NCI-H2171 (cell line): ENCODE data around the gene KRT39.

Source experiments
- DNase-seq: peaks from one replicate; lab custom pipeline; 2025; lab: John Stamatoyannopoulos, UW

KRT39 gene

DNA sequence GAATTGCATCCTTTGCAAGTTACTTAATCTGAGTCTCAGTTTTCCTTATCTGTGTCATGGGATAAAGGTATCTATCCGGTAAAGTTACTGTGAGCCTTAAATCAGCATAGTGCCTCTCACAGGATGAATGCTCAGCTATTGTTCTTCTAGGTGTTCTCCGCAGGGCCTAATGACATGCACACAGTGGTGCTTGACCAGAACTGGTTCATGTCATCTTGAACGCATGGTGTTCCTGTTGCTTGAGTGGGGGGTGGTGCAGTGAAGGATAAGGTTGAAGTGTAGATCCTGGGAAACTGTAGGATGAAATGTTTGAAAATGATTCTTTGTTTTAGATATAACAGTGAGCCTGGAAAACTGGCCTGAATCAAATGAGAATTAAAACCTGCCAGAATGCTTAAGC is 13.4 kb upstream of the KRT39 start:
- DNase-seq = no peak

DNA sequence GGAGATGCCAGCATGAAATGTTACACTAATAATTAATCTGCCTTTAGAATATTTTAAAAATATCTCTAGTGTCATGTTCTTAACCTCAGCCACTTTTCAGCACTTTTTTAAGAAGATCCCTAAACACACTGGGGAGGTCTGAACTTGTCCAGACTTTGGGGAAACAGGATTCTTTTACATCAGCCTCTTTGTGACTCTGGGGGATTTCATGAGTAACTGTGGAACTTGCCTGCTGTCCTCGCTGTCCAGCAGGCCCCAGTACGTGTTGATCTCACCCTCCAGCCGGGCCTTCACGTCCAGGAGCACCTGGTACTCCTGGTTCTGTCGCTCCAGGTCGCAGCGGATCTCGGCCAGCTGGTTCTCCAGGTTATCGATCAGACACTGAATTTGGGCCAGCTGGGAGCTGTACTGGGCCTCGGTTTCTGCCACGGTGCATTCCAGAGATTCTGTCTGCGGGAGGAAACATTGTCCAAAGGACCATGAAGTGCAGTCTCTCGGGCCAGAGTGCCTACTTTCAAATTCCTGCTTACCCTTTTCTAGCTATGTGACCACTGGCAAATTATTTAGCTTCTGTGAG is 11.9 kb upstream of the KRT39 start:
- no peak for DNase-seq

DNA sequence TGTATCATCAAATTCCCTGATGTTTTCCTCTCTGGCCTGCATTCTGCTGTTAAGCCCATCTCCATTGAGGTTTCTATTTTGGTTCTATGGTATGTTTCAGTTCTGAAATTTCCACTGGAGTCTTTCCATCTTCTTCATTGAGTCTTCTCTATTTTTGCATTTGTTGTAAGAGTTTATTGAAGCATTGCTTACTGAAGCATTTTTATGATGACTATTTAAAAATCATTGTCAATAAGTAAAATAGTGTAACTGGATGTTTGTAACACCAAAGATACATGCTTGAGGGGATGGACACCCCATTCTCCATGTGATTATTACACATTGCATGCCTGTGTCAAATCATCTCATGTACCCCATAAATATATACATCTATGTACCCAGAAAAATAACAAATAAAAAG is 8.8 kb upstream of the KRT39 start:
- DNase-seq = no peak

DNA sequence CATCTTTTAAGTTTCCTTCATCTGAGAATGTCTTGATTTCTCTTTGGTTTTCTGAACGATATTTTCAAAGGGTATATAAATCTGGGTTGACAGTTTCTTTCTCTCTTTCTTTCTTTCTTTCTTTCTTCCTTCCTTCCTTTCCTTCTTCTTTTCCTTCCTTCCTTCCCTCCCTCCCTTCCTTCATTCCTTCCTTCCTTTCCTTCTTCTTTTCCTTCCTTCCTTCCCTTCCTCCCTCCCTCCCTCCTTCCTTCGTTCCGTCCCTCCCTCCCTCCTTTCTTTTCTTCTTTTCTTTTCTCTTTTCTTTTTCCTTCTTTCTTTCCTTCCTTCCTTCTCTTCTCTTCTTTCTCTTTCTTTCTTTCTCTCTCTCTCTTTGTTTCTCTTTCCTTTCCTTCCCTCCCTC is 7.6 kb upstream of the KRT39 start:
- DNase-seq = no peak

DNA sequence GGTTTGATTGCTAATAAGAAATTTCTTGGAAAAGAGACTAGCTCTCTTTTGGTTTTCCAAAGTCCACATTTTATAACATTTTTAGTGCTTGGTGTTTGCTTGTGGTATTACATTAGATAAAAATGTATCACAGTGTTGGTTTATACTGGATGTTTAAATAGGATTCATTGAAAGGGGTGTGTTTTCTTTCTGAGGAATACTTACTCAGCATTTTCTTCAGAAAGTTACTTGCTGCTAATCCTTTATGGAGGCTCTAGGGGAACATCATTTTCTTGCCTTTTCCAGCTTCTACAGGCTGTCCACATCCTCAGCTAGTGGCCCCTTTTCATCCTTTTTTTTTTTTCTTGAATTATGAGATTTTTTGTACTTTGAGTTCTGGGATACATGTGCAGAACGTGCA is 834 bp upstream of the KRT39 start:
- no peak for DNase-seq

DNA sequence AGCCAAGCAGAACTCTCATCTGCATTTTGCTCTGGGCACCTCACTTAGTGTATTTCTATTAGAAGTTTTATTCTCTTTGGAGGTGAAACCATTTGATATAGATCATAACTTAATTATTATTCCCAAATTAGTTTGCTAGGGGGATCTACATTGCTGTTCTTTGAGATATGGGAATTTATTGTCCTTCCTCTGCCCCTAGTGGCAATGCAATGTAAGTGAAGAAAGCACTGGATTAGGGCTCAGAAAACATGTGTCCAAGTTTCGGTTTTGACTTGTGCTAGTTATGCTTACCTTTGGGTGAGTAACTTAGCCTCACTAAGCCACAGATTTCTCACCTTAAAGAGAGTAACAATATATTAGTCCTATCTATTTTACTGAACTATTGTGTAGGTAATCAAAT is 2.9 kb downstream of the KRT39 start:
- no peak for DNase-seq

DNA sequence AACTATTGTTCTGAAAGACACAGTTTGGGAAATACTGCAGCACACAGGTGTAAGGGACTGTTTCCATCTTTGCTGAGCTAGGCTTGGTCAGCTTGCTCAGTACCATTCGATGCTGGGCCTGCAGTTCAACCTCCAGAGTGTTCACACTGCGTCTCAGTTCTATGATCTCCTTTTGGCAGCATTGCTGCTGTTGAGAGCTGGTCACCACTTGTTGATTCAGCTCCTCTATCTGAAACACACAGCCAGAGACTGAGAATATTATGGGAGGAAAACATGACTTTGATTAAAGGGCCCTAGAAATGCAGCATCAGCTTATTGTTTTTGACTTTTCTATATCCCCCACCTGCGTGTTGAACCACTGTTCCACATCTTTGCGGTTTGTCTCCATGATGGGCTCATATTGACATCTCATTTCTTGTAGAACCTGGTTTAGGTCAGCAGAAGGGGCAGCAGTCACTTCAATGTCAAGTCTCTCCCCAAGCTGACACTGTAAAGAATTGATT is 4.6 kb downstream of the KRT39 start:
- DNase-seq = no peak

DNA sequence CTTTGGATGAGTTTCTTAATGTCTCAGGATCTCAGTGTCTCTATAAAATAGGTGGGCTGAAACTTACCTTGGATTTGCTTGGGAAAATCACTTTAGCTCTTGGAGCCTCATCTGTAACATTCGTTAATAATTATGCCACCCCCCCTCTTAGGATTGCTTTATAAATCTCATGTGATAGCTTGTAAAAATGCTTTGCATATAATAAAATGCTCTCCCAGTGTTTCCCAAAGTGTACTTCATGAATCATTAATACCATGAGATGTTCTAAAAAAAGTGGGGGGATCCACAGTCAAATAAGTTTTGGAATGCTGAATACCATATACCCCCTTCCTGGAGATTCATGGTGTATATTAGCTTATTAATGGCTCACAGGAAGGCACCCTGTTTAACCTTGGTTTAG is 5.2 kb downstream of the KRT39 start:
- DNase-seq = no peak

DNA sequence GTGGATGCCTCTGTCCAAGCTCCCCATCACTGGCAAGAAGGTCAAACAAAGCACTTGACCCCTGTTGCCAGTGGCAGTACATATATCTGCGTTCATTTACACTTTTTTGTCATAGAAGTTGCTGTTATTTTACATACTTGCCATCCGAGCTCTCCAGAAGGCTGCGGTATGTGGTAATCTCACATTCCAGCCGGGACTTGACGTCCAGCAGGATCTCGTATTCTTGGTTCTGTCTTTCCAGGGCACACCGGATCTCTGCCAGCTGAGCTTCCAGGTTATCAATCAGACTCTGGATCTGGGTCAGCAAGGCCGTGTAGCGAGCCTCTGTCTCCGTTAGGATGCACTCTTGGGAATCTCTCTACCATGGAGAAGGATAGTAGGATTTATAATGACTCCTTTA is 6.6 kb downstream of the KRT39 start:
- no peak for DNase-seq

DNA sequence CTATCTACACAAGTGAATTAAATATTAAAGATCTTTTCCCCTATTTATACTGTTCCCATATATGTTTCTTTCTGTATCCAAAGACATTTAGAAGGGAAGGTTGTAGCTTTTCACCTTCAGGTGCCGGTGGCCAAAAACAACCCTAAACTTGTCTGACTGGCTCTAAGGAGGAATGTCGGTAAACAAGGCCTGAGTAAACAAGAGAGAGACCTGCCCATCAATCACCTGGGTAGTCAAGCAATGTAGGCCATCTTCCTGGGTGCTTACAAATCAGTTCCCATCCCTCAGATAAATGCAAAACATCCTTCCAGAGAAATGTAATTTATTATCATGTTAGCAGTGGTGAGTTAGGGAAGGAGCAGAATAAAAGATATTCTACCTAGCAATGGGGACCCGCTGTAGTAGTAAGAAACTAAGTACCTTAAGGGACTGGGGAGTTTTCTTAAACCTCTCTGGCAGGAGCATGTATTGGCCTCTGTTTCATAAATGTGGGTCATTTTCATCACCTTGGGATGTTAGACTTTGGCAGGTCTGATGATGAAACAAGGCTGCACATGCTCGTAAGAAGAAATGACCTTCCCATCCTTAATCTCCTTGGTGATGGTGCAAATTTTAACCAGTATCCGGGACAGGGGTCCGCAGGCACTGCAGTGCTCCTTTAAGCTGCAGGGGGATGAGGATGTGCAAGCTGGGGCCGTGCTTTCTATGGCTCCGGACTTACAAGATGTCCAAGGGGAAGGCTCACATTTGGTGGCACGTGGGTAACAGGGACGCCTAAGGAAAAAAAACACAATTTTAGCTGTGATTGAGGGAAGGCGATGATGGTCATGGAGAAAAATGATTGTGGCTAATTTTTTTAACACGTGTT is 8.4 kb downstream of the KRT39 start:
- DNase-seq = no peak

DNA sequence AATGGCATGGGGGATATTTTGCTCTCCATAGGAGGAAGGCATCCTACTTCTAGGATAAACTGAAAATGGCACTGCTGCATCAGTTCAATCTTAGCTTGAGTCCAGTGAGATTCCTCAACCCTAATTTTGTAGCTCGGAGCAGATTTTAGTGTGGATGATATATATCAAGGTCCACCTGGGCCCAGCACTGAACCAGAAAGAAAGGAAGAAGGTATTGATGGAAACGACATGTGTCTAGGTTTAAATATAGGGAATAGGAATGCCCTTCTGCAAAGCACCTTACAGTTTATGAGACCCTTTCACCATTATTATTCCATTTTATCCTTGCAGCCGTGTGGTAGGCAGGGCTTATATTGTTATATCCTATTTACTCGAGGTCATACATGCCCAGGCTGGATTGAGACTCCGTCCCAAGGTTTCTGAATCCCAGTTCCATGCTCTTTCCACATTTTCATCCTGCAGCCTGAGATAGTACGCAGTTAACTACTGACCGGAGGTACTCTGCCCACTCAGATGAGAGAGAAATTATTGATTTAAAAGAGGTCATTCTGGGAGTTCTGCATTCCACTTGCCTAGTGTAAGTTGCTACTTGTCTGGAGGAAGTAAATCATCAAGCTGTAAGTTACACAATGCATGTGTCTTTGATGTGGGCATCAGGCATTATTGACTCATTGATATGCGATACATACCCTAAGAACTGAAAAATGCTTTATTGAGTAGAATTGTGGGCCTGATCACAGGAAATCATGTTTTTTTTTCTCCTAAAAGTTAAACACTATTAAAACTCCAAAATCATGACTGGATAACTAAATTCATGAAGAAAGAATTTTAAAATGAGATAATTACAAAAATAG is 10.1 kb downstream of the KRT39 start:
- no peak for DNase-seq

DNA sequence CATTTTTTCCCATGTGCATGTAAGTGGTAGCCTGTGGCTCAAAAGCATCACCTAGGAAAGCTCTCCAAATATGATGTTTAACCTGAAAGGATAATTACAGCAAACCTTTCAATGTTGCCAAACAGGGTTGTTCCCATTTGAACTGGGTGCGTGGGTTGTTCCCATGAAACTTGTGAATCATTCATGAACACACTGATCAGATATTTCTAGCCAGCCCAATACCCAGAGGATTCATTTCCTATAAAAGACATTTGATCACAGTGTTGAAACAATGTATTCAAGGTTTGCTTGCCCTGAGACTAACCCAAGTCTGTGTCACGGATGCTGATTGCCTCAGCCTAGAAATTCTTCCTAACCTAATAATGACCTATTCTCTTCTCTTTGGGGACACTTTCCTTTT is 12.9 kb downstream of the KRT39 start:
- no peak for DNase-seq

DNA sequence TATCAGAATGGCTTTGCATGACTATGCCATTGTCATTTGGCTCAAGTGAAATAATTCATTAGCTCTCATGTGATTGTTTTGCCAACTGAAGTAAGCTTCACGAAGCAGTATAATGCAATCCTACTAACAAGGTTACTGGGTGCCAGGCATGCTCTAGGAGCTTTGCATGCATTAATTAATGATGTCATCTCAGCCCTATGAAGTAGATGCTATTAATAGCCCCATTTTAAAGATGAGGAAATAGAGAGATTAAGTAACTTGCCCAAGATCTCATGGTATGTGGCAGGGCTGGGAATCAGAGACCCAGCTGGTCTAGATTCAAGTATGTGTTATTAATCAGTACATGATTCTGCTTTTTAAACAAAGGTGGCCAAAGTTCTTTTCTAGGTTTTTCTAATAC is 14.1 kb downstream of the KRT39 start:
- no peak for DNase-seq

DNA sequence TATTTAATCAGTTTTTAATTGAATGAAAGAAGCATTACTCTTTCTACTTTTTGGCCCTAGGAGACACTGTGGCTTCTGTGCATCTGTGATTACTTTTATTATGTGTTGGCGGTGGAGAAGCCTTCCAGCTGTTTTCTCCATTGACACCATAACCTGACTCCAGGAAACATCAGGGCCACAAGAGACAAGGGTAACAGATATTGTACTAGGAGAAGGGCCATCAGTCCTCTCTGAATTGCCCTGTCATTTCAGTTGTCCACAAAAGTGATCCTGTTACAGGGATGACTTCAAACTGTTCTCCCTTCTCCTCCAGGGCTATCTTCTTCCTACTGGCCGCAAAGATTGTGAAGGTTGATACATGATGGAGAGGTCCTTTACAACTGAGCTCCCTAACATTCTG is 14.6 kb downstream of the KRT39 start:
- DNase-seq = no peak

DNA sequence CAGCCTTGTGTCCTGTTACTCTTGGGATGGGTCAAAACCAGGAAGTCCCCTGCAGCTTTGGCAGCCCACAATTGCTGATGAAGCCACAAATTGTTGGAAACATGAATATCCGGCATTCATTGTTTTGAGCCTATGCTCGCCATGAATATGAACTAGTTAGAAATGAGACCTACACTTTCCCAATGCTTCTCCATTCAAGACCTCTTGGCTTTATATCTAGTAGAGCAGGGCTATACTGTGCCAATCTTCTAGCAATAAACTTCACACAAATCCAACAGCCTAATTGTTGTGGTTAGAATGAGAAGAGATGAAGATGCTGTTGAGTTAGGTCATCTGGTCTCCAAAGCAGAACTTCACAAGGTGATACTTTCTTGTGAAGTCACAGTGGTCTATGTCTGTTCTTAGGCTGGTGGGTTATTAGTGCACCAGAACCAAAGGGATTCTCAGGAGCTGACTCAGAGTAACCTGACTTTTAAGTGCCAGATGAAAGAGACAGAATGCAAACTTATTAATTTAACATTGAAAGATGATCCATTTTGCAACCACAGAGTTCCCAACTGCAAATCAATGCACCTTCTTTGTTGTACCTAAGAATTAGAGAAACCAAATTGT is 15.6 kb downstream of the KRT39 start:
- DNase-seq = no peak

DNA sequence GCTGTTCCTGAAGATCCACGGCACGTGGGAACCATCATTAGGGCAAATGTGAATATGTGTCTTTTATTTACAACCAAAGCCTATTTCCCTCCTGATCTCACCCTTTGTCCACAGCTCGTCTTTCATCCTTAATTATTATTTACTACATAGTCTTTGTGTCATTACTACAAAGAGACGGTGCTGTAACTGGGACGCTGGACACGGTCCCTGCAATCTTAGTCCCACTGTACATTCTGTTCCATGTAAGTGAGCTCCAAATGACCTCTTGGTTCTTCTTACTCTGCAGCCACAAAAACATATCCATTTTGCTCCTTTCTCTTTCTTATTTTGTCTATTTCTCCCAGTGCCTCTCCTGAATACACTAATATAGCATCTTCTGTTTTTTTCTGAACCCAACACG is 16.6 kb downstream of the KRT39 start:
- no peak for DNase-seq

DNA sequence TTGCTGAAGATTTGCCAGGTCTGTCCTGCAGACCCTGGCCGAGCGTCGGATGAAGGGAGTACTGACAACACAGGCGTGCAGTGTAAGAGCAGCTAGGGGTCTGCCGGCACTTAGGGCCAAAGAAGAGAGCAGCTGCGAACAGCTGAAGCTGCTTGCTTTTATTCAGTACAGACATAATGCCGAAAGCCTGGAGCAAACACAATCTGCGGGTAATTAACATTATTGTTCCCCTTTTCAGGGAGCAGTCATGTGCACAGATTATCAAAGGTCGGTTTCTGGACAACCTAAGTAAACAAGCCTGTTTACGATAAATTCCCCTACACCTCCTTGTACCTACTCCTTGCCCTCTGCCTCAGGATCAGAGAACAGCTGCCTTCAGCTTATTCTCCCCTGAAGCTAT is 17.3 kb downstream of the KRT39 start:
- no peak for DNase-seq

DNA sequence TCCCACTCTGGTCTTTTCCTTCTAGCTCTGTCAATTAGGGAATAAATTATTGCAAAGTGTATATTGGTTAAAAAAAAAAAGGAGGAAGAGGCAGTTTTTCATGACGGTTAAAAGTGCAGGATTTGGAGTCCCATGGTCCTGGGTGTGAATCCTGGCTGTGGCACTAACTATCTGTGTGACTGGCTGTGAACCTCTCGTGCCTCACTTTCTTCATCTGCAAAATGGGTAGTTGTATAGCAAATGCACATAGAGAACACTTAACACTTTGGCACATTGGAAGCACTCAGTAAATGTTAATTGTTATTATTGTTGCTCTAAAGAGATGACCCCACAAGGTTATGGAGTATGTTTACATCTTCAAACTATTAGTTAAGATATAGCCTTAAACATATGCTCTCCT is 18.8 kb downstream of the KRT39 start:
- DNase-seq = no peak

DNA sequence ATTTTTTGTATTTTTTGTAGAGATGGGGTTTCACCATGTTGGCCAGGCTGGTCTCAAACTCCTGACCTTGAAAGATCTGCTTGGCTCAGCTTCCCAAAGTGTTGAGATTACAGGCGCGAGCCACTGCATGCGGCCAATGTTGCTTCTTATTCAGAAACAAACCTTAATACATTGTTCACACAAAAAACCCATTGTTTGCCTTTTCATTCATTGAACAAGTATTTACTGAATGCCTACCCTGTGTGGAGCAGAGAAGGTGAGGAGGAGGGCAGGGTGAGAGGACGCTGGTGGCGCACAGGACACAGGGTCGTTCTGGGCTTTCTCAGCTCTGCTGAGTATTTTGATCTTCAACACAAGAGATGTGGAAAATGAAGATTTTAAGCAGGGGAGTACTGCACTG is 21.3 kb downstream of the KRT39 start:
- DNase-seq = no peak

DNA sequence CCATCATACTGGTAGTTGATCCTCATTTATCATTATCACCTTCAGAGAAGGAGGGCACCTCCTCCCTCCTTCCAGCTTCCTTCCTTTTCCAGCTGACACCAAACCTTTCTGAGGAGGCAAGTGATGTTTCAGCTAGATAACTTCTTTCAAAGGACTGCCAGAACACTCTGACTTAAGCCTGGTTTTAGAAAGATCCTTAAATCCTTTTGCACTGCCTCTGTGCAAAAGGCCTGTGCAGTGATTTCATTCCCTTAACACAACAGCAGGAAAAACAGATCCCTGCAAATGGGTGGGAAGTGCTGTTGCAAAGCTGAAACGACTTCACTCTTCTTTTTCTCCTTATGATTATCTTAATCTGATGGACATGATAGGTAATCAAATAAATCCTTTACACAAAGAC is 22.2 kb downstream of the KRT39 start:
- DNase-seq = no peak

DNA sequence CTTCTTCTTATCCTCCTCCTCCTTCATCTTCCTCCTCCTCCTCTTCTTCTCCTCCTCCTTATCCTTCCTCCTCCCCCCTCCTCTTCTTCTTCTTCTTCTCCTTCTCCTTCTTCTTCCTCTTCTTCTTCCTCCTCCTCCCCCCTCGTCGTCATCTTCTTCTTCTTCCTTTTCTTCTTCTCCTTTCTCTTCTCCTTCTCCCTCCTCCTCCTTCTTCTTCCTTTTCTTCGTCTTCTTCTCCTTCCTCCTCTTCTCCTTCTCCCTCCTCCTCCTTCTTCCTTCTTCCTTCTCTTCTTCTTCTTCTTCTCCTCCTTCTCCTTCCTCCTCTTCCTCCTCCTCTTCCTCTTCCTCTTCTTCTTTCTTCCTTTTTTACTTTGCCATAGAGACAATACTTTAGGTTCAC is 24.2 kb downstream of the KRT39 start:
- no peak for DNase-seq

DNA sequence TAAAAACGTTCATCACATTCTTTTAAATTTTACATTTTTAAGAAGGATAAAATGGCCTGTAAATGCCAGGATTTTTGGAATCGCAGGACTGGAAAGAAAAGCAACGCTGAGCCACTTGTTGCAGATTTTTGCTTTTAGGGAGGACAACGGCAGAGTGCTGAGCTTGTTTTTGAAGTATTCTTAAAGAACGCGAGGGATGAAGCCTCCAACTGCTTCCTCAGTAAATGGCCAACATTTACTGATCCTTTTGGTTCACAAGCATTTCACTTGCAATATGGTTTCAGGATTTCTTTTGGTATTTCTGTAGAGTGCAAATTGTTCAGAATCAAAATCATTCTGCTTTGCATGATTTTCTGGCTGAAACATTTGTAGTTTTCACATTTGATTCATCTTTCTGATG is 26.5 kb downstream of the KRT39 start:
- no peak for DNase-seq
